NOMO-1 treated with dmso at 0.1 percent for 144 hours (cell line): ENCODE results near the gene PBX3.

Experiments used
- DNase-seq: peaks from one replicate; lab custom pipeline; 2025; ENCODE audit not compliant: unreplicated experiment; lab: John Stamatoyannopoulos, UW

The PBX3 gene

GRCh38 chr9:125990186-125990792 is 243.1 kb downstream of the PBX3 start:
- DNase-seq, result no peak

DNA sequence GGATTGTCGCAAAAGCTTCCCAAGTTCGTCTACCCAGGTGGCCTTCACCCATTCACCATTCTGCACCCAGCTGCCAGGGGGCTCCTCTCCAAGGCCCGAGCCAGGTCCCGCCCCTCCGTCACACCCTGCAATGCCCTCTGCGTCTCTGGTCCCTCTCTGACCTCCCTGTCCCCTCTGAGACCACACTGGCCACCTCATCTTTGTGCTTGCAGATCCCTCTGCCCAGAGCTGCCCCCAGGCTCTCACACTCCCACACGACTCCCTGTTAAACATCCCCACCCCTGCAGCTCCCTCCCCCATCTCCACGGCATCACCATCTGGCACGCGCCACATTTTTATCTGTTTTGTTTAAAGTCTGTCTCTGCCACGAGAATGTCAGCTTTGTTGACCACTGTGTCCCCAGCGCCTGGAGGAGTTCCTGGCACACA is 243.6 kb downstream of the PBX3 start:
- no peak for DNase-seq

- DNase-seq, result no peak
Observed at GRCh38 chr9:125991886-125992529, 244.8 kb downstream of the PBX3 start.

- DNase-seq, result no peak
Observed at GRCh38 chr9:125992557-125992956, 245.4 kb downstream of the PBX3 start.

DNA sequence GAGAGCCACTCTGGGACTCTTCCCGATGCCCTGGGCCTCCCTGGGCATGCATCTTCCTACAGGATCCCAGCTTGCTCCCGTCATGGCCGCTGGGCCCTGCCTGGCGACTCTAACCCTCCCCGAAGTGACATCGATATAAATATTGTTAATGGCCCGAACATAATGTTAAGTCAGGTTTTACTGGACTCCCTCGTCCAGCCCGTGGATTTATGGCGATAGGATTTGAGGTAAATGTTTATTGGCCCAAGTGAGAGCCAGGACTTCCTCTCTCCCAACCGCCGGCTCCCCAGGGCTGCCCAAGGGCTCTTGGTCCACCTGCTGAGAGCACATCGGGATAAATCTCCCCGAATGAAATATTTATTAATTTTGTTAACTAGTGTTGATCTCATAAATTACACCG is 246.3 kb downstream of the PBX3 start:
- DNase-seq, result no peak

DNA sequence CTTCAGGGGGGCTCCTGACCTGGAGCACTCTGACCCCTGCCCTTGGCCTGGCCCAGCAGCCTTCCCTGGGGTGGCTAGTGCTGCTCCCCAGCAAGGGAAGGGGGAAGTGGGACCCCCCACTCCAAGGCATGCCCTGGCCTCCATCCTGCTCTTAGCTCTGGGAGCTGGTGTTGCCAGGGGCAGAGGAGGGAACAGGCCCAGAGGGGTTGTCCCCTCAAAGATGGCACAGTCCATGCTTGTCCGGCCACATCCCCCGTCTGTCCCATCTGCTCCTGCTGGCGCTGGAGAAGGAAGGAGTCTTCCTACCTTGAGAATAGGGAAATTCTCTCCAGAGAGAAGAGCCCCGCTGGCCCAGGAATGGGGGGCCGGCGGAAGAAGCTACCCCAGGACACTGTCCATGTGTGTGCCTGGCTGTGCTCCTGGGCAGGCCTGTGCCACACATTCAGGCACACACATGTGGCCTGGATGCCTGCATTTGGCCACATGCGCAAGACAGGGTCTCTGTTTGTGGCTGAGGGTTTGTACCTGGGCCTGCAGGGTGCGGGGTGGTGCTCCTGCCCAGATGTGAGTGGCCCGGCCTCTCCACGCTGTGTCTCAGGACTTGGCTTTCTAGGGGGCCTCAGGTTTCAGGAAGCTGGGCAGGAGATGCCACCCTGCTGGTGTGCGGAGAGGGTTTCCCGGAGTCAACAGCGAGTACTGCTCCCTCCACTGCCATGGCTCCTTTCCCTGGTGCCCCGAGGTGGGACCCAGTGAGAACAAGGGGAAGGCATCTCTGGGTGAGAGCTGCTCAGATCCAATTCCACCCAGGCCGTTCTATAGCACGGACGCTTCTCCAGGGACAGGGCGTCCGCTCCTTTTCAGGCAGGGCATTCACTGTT is 247.1 kb downstream of the PBX3 start:
- DNase-seq, result no peak

- no peak for DNase-seq
Observed at GRCh38 chr9:125995006-125995405, 247.8 kb downstream of the PBX3 start.

- DNase-seq, result no peak
Observed at GRCh38 chr9:125995706-125996105, 248.5 kb downstream of the PBX3 start.

- DNase-seq, result no peak
Observed at GRCh38 chr9:125996791-125997190, 249.6 kb downstream of the PBX3 start.

DNA sequence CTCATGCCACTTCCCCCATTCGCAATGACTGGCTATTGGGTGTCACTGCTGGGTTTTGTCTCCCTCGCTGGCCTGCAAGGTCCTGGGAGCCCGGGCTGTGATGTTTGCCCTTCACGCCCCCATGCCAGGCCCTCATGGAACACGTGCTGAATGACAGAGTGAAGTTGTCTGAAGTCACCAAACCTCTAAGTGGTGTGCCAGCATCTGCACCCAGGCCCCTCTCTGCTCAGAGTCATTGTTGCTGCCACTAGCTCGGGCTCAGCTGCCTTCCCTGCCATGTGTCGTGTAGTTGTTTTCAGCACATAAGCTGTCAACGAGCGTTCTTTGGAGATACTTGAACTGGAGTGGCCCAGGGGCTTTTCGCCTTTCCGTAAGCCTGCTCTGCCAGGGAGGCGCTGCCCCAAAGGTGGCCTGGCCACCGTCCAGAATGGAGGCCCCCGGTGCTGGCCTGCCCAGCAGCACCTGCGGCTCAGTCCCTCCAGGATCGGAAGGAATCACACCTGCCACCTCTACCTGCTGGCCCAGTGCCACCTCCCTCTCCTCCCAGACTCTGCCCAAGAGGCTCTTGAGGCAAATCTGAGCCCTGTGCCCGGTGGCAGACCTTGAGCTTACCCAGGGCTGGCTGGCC is 250.1 kb downstream of the PBX3 start:
- DNase-seq, result no peak

- no peak for DNase-seq
Observed at GRCh38 chr9:125998837-125999503, 251.8 kb downstream of the PBX3 start.

GRCh38 chr9:125999504-125999881 is 252.3 kb downstream of the PBX3 start:
- DNase-seq, result no peak

- no peak for DNase-seq
Observed at GRCh38 chr9:126000256-126000655, 253.1 kb downstream of the PBX3 start.

- DNase-seq, result no peak
Observed at GRCh38 chr9:126000731-126001580, 253.8 kb downstream of the PBX3 start.

- DNase-seq, result no peak
Observed at GRCh38 chr9:126001581-126002225, 254.5 kb downstream of the PBX3 start.

DNA sequence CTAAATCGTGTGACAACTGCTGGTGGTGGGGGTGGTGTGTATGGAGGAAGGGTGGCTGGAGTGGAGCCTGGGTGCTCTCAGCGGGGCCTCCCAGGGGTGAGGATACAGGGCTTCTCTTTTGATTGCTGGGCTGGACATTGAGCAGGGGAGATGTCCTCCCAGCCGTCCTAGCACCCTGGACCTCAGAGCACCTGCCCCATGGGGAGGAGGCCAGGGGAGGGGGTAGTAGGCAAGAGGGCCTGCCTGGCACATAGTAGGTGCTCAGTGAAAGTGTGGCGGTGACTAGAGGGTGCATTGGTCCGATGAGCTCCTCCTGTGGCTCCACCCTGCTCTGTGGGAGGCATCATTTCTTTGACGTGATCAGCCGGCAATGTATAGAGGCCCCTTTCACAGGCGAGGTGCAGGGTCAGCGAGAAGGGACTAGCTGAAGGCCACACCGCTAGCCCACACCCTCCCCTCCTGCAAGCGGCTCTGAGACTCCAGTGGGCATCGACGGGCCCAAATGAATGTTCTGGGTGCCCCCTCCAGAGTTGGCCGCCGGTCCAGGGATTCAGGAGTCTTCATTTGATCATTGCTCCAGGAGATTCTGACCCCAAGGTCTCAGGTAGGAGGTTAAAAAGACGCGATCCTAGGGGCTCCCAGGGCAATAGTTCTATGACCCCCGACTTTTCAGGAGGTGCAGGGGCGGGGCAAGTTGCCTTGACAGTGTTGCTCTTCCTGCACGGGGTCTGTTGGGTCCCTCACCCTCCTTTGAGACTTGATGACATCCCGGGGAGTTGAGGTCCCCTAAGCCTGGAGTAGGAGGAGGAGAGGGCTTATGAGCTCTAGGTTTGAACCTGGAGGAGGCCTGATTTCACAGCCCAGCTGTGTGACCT is 255.5 kb downstream of the PBX3 start:
- no peak for DNase-seq

DNA sequence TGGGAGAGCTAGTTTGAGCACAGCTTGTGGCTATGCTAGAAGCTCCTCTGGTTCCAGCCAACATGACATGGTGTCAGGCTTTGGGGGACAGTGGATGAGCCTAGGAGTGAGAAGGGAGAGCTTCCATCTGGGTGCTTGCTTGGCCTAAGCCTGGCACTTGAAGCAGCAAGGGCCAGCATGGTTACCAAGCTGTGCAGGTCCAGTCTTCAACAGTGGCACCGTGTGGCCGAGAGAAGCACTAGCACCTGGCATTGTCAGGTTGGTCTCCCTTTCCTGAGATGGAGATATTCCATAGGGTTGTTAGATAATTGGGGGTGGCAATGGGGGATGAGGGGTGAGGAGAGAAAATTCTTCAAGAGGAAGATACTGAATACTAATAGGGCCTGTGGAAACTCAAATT is 261.9 kb downstream of the PBX3 start:
- DNase-seq, result no peak

- no peak for DNase-seq
Observed at GRCh38 chr9:126014726-126015125, 267.6 kb downstream of the PBX3 start.

DNA sequence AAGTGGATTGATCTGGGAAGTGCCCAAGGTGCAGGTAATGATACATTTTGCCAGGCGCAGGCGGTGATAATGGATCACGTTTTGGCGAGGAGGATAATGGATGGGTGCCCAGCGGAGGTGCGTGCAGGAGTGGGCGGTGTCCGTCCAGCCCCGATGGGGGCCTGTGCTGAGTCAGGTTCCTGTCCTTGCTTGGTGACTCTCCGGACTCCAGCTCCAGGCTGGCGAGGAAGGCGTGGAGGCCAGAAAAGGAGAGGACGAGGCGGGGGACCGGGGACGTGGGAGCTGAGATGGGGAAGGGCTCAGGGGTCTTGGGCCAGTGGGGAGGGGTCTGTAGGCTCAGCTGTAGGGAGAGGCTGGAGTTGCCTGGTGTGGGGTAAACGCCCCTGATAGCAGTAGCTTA is 268.3 kb downstream of the PBX3 start:
- DNase-seq, result no peak
